Effector memory CD8-positive, alpha-beta T cell (primary cell): Measurements from ENCODE around the gene NFIX.

Experiments
- ATAC-seq: fragments of 150-1000 bp; cut with Tn5 transposase; replicated peaks from 2 replicates; pipeline ENCODE4 v1.10.0; 2021; ENCODE audit warnings: mild to moderate bottlenecking, moderate library complexity
- DNase-seq, 3 experiments: peaks; one replicate each; pipeline ENCODE4 v3.0.0; 2021
- H3K27ac Mint-ChIP-seq, 2 donors: one replicate each; pipeline ENCODE4 v1.8.0; 2022; ENCODE audit warnings: mild to moderate bottlenecking in 2 of 2, mixed read lengths in 2 of 2, moderate library complexity in 2 of 2
- H3K27me3 Mint-ChIP-seq, 2 donors: one replicate each; pipeline ENCODE4 v1.8.0; 2022; ENCODE audit warnings: mixed read lengths in 2 of 2
- H3K36me3 Mint-ChIP-seq: one replicate; pipeline ENCODE4 v1.8.0; 2022; ENCODE audit warnings: mild to moderate bottlenecking, moderate library complexity, mixed read lengths; ENCODE audit not compliant: insufficient read depth
- H3K4me1 Mint-ChIP-seq, 2 donors: one replicate each; pipeline ENCODE4 v1.8.0; 2022; ENCODE audit warnings: low read depth in 2 of 2, mixed read lengths in 2 of 2
- H3K4me3 Mint-ChIP-seq, 2 donors: one replicate each; pipeline ENCODE4 v1.8.0; 2022; ENCODE audit warnings: mild to moderate bottlenecking in 2 of 2, mixed read lengths in 2 of 2, moderate library complexity in 2 of 2
- H3K9me3 Mint-ChIP-seq, 2 donors: one replicate each; pipeline ENCODE4 v1.8.0; 2022; ENCODE audit warnings: mixed read lengths in 2 of 2

The NFIX gene

DNA sequence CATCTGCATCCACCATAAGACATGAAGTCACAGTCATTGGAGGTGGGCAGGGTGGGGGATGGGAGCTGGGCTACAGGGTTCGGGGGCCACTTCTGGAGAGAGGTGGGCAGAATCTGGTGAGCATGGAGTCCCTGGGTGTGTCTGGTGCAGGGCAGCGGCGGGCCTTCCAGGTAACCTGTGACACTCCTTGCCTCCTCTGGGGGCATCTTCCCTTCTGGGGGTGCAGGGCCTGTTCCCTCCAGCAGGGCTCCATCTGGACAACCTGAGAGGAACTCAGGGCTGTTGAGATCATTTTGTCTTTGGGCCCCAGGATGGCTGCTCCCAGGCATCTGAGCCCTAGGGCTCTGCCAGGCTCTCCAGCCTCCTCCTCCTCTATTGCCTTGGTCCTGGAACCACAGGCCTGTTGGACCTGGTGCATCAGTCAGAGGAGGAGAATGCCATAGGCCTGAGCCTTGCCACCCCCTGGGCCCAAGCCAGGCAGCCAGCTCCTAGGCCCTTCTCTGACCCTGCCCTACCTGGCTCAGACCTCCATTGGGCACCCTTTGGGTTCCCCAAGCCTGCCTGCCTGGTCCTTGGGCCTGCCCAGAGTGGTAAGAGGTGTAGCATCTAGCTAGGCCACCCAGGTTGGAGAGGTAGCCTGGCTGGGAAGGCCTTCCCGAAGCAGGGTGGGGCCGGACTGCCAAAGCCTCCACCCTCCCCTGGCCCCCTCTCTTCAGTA is 94.0 kb downstream of the NFIX start:
- no peak overlapping the region for H3K27ac Mint-ChIP-seq
- H3K27me3 Mint-ChIP-seq, result peaks cover 0 to 13% of the 10 kb centered on the region in 2 donors
- no peak overlapping the region for H3K4me3 Mint-ChIP-seq
- no peaks in the 10 kb centered on the region for H3K9me3 Mint-ChIP-seq
- ATAC-seq (peak; percentile 60), DNase-seq (no peak)
- H3K36me3 Mint-ChIP-seq, result peaks cover under 1% of the 10 kb centered on the region
- H3K4me1 Mint-ChIP-seq, result peaks cover 0 to 2% of the 10 kb centered on the region in 2 donors

DNA sequence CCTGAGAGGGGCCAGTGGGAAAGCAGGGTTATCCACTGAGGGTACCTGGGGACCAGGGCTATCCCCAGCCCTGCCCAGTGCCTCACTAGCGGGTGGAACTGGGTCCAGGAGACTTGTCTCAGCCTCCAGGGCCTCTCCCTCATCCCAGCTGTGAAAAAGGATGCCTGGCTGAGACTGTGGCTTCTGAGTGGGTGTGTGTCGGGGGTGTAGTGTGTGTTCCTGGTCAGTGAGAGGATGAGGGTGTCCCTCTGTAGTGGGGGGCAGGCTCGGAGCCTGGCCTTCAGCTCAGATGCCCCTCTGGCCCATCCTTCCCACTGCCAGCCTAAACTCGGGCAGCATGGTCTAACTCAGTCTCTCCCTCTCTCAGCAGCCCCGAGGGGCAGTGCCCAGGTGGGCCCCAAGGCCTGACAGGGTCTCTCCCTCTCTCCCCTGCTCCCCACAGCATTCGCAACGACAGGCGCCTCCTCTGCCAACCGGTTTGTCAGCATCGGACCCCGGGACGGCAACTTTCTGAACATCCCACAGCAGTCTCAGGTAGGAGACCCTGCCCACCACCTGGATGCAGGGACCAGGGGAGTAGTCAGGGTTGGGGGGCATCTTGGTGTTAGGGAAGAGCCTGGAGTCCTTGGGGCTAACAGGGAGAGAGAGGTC is 94.7 kb downstream of the NFIX start:
- DNase-seq, result no peak
- Mint-ChIP-seq H3K27me3 (peaks cover 0 to 15% of the 10 kb centered on the region in 2 donors), H3K27ac (no peak overlapping the region), H3K4me1 (peaks cover 0 to 3% of the 10 kb centered on the region in 2 donors), H3K4me3 (no peak overlapping the region), H3K36me3 (peaks cover 3% of the 10 kb centered on the region), H3K9me3 (no peaks in the 10 kb centered on the region)
- ATAC-seq, result no peak

DNA sequence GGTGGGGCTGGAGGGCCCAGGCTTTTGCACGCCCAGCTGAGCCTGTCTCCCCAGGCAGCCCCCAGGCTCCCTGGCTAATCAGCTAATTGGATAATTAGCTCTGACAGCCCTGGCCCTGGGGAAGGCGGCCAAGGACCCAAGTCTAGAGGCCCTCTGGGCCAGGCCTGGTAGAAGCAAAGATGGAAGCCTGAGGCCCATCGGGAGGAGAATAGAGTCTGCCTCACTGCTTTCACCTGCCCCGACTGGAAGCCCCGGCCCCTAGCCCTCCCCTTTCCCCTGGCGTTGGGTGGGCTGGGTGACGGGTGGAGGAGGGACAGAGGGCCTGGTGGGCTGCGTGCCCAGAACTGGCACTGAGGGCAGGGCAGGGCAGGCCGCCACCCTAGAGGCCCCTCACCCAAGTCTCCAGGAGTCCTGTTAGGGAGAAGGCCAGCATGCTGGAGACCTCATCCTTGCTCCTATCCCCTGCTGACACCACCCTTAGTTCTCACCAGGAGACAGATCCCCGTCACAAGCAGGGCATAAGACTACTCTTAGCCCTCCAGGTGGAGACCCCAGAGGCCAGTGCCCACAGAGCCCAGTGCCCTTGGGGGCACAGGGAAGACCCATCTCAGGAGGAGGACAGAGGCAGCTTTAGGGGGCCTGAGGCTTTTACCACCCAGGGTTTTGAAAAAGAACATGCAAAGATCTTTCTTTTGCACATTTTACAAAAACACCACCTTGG is 95.4 kb downstream of the NFIX start:
- H3K27ac Mint-ChIP-seq, result no peak overlapping the region
- H3K4me1 Mint-ChIP-seq, result peaks cover 0 to 3% of the 10 kb centered on the region in 2 donors
- DNase-seq (no peak), ATAC-seq (no peak)
- H3K9me3 Mint-ChIP-seq, result no peaks in the 10 kb centered on the region
- H3K4me3 Mint-ChIP-seq, result no peak overlapping the region
- peaks cover under 1 to 18% of the 10 kb centered on the region in 2 donors for H3K27me3 Mint-ChIP-seq
- H3K36me3 Mint-ChIP-seq, result peaks cover 3% of the 10 kb centered on the region

DNA sequence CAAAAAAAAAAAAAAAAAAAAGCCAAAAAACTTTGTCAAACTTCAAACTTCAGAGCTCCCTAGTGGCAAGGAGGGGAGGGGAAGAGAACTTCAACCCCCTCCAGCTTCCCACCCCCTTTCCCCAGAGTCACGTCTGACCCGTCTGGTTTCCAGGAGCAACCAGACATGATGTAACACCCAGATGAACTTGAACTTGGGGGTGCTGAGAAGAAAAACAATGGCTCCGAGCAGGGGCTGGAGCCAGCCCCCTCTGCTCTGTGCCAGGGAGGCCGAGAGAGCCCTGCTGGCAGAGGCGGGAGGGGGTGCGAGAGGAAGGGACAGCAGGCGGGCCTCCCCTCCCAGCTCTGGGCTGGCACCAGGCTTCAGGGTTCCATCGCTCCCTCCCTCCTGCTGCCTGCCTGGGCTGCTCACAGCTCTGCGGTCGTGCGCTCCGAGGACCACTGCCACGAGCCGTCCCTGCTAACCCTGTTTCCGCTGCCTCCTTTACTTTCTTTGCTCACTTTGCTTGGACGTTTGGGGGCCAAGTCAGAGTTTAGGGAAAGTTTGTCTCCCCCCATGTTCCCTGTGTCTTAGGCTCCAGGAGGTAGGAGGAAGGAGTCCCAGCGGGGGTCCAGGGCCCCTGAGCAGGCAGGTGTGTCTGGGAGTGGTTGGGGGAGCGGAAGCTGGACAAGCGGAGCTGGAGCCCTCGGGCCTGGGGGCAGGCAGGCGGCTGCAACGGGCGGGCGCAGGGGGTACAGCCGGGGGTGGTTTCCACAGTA is 96.3 kb downstream of the NFIX start:
- Mint-ChIP-seq H3K9me3 (no peaks in the 10 kb centered on the region), H3K4me1 (peaks cover 7 to 10% of the 10 kb centered on the region in 2 donors), H3K4me3 (no peak overlapping the region), H3K27me3 (peaks cover 7 to 20% of the 10 kb centered on the region in 2 donors), H3K27ac (no peak overlapping the region), H3K36me3 (peaks cover 3% of the 10 kb centered on the region)
- DNase-seq (no peak), ATAC-seq (no peak)

DNA sequence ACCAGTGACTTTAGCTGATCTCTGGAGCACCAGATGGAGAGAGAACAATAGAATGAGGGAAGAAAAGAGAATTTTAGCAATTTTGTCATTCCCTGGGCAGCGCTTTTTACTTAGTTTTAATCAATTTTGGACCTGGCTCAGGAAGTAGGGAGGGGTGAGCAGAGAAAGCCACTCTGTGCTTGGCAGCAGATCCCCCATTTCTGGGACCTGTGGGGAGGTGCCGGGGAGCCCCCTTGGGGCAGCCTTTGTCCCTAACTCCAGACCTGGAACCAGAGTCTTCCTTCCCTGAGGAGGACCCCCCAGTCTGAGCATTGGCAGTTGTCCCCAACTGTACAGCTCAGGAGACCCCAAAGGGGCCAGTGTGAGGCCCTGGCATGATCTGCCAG is 96.9 kb downstream of the NFIX start:
- ATAC-seq, result no peak
- peaks cover 6% of the 10 kb centered on the region for H3K36me3 Mint-ChIP-seq
- no peak overlapping the region for H3K4me3 Mint-ChIP-seq
- H3K4me1 Mint-ChIP-seq, result peaks cover 10 to 12% of the 10 kb centered on the region in 2 donors
- peaks cover 7 to 21% of the 10 kb centered on the region in 2 donors for H3K27me3 Mint-ChIP-seq
- no peaks in the 10 kb centered on the region for H3K9me3 Mint-ChIP-seq
- no peak for DNase-seq
- H3K27ac Mint-ChIP-seq, result no peak overlapping the region

DNA sequence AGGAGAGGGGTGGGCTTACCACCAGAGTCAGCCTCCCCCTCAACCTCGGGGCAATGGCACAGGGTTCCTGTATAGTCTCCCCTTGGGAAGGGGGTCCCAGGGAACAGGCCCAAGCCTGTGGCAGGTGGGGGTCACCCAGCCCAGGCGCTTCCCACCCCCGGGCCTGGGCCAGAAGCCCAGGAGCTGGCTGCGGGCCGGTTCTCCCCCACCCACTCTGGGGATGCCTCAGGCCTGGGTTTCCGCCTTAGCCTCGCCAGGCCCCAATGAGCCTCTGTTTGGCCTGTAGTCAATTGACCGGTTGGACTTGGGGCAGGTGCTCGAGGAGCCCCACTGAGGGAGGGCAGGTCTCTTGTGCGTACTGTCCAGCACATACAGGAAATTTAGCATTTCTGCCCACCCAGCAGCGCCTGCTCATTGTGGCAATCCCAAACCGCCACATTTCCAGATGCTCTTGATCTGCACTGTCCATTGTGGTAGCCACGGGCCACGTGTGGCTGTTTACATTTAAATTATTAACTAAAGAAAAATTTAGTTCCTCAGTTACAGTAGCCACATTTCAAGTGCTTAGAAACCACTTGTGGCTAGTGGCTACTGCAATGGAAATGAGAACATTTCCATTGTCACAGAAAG is 97.4 kb downstream of the NFIX start:
- ATAC-seq (no peak), DNase-seq (no peak)
- peaks cover 10 to 12% of the 10 kb centered on the region in 2 donors for H3K4me1 Mint-ChIP-seq
- H3K27ac Mint-ChIP-seq, result no peak overlapping the region
- no peaks in the 10 kb centered on the region for H3K9me3 Mint-ChIP-seq
- peaks cover 7% of the 10 kb centered on the region for H3K36me3 Mint-ChIP-seq
- peaks cover 7 to 23% of the 10 kb centered on the region in 2 donors for H3K27me3 Mint-ChIP-seq
- H3K4me3 Mint-ChIP-seq, result no peak overlapping the region

DNA sequence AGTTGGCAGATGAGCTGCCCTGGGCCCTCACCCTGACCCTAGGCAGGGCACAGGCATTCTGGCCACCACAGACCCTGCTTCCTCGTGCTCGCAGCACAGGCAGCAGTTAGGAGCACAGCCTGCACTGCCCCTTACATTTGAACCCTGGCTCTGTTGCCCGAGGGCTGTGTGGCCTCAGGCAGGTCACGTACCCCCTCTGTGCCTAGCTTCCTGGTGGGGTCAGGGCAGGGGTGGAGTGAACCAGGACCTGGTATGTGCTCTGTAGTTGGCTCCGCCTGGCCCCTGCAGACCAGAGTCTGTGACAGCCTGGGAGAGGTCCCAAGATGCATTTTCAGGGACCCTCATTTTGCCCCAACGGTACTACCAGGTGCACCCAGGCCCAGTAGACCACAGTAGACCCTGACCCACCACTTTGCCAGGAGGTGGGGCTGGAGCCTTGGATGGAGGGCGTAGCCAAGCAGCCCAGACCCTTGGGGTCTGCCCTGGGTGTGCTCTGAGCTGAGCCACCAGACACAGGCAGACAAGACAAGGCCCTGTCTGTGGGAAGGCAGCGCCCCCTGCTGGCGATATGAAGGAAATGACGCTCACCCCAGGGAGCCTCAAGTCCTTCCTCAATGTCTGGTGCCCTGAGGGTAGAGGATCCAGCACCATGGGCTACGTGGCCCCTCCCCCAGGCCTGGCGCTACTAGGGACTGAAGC is 98.3 kb downstream of the NFIX start:
- Mint-ChIP-seq H3K4me1 (peaks cover 15 to 19% of the 10 kb centered on the region in 2 donors), H3K27ac (peak overlapping the region in 1 of 2 donors; percentile 8), H3K9me3 (no peaks in the 10 kb centered on the region), H3K36me3 (peaks cover 15% of the 10 kb centered on the region), H3K4me3 (no peak overlapping the region), H3K27me3 (peaks cover 14 to 32% of the 10 kb centered on the region in 2 donors)
- ATAC-seq (peak; percentile 84), DNase-seq (peak; percentile 77 to 80 (median 78))

DNA sequence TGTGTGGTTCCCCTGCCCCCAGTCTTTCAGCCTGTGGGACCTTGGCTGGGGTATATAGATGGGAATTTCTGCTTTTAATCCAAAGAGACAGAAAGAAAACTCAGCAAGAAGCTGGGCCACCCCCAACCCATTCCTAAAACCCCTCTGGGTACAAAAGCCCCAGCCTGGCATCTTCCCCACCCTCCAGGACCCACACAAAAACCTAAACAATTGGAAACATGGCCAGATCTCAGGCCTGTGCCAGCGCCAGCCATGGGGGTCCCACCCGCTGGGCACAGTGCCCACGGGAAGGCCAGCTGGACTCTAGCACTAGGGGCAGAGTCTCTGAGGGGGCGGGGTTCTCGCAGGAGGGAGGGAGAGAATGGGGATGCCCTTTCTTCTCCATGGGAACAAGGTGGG is 98.8 kb downstream of the NFIX start:
- Mint-ChIP-seq H3K9me3 (no peaks in the 10 kb centered on the region), H3K4me3 (no peak overlapping the region), H3K27me3 (peaks cover 15 to 37% of the 10 kb centered on the region in 2 donors), H3K36me3 (peaks cover 20% of the 10 kb centered on the region), H3K4me1 (peaks cover 19 to 21% of the 10 kb centered on the region in 2 donors), H3K27ac (peak overlapping the region in 1 of 2 donors; percentile 8)
- ATAC-seq (no peak), DNase-seq (no peak)

DNA sequence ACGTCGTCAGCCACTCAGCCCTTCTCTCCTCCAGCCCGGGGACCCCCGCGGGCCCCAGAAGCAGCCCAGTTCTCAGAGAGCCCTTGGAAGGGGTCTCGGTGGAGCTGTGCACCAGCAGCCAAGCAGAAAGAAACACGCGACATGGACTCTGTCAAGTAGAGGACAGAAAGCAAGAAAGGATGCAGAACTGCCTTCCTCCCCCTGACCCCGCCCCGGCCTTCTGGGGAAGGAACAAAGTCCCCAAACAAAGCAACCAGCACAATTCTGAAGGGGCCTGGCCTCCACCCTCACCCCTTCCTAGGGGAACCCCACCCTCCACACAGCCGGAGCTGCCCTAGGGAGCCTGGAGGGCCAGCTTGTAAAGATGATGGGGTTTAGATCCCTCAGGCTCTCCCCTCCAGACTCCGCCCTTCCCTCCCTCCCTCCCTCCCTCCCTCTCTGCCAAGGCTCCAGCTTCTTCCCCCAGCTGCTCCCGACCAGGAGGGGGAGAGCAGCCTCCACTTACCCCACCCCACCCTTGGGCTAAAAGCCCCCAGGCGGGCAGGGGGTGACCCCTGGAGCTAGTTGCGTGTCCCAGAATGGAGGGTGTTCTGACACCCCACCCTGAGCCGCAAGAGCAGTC is 99.6 kb downstream of the NFIX start:
- peaks cover 22 to 24% of the 10 kb centered on the region in 2 donors for H3K4me1 Mint-ChIP-seq
- peaks cover 26% of the 10 kb centered on the region for H3K36me3 Mint-ChIP-seq
- peaks cover 15 to 37% of the 10 kb centered on the region in 2 donors for H3K27me3 Mint-ChIP-seq
- DNase-seq (no peak), ATAC-seq (no peak)
- H3K27ac Mint-ChIP-seq, result no peak overlapping the region
- H3K9me3 Mint-ChIP-seq, result no peaks in the 10 kb centered on the region
- peak overlapping the region in 1 of 2 donors; percentile 48 for H3K4me3 Mint-ChIP-seq

DNA sequence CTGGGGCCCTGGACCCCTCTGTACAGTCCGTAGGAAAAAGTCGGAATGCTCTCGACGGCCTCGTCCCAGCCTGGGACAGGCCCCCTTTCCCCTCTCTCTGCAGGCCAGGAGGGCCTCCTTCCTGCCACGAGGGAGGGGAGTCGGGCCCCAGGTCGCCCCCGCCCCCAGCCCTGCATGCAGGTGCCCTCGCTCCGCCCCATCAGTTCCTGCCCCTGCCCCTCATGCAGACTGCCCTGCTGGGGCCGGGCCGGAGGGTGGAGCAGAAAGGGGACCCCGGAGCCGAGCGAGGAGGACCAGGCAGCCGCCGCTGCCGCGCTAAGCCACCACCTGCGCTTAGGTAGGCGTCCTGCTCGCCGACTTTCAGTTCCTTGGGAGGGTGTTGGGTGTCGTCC is 100.1 kb downstream of the NFIX start:
- ATAC-seq, result no peak
- Mint-ChIP-seq H3K27me3 (peaks cover 15 to 37% of the 10 kb centered on the region in 2 donors), H3K4me1 (peaks cover 28 to 29% of the 10 kb centered on the region in 2 donors), H3K9me3 (no peaks in the 10 kb centered on the region), H3K36me3 (peaks cover 32% of the 10 kb centered on the region), H3K27ac (no peak overlapping the region), H3K4me3 (no peak overlapping the region)
- no peak for DNase-seq

DNA sequence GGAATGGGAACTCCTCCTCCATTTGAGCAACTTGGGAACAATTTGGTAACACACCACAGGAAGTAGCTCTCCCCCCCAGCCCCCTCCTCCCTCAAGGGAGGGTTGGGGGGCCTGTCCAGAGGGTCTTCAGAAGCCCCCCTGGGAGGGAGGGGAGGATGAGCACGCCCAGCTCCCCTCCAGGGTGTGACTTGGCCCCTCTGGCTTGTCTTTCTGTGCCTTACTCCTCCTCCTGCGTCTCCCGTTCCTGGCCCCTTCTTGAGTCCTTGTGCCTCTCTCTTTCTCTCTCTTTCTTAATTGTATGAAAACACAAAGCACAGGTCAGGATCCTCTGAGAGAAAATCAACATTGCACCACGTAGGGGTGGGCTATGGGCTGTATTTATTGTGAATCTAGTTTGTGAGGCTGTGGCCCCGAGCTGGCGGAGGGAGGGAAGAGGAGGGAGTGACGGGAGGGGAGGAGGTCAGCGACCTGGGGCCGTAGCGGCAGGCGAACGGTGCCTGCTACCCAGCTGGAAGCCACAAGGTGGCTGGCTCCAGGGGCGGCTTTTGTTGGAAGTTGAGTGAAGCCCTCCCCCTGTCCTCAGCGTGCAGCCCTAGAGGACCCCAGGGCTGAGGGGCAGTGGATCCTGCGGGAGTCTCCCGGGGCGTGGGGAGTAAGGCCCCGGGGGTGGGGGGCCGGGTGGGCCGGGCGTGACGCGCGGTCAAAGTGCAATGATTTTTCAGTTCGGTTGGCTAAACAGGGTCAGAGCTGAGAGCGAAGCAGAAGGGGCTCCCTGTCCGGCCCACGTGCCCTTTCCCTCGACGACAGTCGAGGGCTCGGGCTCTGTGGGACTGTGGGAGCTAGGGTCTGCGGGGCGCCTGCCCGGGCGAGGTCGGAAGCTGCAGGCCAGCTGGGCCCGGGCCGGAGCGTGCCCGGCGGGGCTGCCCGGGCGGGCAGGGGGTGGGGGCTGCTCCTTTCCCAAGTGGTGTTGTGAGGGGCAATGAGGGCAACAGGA is 101.0 kb downstream of the NFIX start:
- ATAC-seq, result no peak
- Mint-ChIP-seq H3K9me3 (no peaks in the 10 kb centered on the region), H3K27ac (peak overlapping the region in 1 of 2 donors; percentile 62), H3K27me3 (peaks cover 15 to 37% of the 10 kb centered on the region in 2 donors), H3K4me1 (peaks cover 29 to 33% of the 10 kb centered on the region in 2 donors), H3K4me3 (peak overlapping the region; percentile 55 to 68), H3K36me3 (peaks cover 36% of the 10 kb centered on the region)
- DNase-seq, result no peak
